HepG2 (cell line): ENCODE results near the gene ALKBH2. TPM values are rescaled to one million over a fixed set of nuclear protein-coding genes. Genes with fewer than 3 reads are reported as not detected.

Source experiments
- CREB3 ChIP-seq: sonication (generic); formaldehyde crosslinking; IDR thresholded peaks from 2 replicates; pipeline ENCODE4 v1.5.0; 2020; ENCODE audit warnings: missing genetic modification reagents
- FLYWCH1 ChIP-seq: sonication (generic); formaldehyde crosslinking; IDR thresholded peaks from 2 replicates; pipeline ENCODE4 v1.8.1; 2023; ENCODE audit warnings: mild to moderate bottlenecking, missing genetic modification reagents
- GMEB2 ChIP-seq: IDR thresholded peaks from 2 replicates; pipeline ENCODE4 v1.6.1; 2016; ENCODE audit warnings: missing biosample characterization, missing genetic modification reagents, low read depth
- GTF2F1 ChIP-seq: fragments of 150-350 bp; IDR thresholded peaks from 2 replicates; pipeline ENCODE4 v1.6.1; 2014; ENCODE audit warnings: low read length
- GZF1 ChIP-seq: sonication (generic); formaldehyde crosslinking; IDR thresholded peaks from 2 replicates; pipeline ENCODE4 v1.5.1; 2020; ENCODE audit warnings: mild to moderate bottlenecking, missing genetic modification reagents
- KLF13 ChIP-seq: sonication (generic); formaldehyde crosslinking; IDR thresholded peaks from 2 replicates; pipeline ENCODE4 v1.4.0; 2020; ENCODE audit warnings: mild to moderate bottlenecking, missing genetic modification reagents
- MTA3 ChIP-seq: sonication (generic); formaldehyde crosslinking; IDR thresholded peaks from 2 replicates; pipeline ENCODE4 v1.4.0; 2020; ENCODE audit warnings: missing genetic modification reagents
- MYPOP ChIP-seq: sonication (generic); formaldehyde crosslinking; IDR thresholded peaks from 2 replicates; pipeline ENCODE4 v1.8.1; 2023; ENCODE audit warnings: mild to moderate bottlenecking, moderate library complexity, missing genetic modification reagents
- NFRKB ChIP-seq: fragments of 450-650 bp; IDR thresholded peaks from 2 replicates; pipeline ENCODE4 v1.6.1; 2017
- POLR2G ChIP-seq: fragments of 200-400 bp; formaldehyde crosslinking; IDR thresholded peaks from 2 replicates; pipeline ENCODE4 v1.6.1; 2018; ENCODE audit warnings: mild to moderate bottlenecking, low read depth, low read length, moderate library complexity
- SALL2 ChIP-seq: sonication (generic); formaldehyde crosslinking; IDR thresholded peaks from 2 replicates; pipeline ENCODE4 v1.8.1; 2023; ENCODE audit warnings: mild to moderate bottlenecking, missing genetic modification reagents, inconsistent platforms
- SMARCC2 ChIP-seq: fragments of 450-650 bp; IDR thresholded peaks from 2 replicates; pipeline ENCODE4 v1.6.1; 2017; ENCODE audit warnings: antibody characterized with exemption, mild to moderate bottlenecking
- TERF1 ChIP-seq: sonication (generic); formaldehyde crosslinking; IDR thresholded peaks from 2 replicates; pipeline ENCODE4 v1.8.0; 2022; ENCODE audit warnings: mild to moderate bottlenecking, missing genetic modification reagents, moderate library complexity
- ZNF143 ChIP-seq: sonication (generic); formaldehyde crosslinking; IDR thresholded peaks from 2 replicates; pipeline ENCODE4 v1.4.0; 2020; ENCODE audit warnings: missing genetic modification reagents
- ZNF256 ChIP-seq: sonication (generic); formaldehyde crosslinking; conservative IDR thresholded peaks from 2 replicates; pipeline ENCODE4 v1.4.0; 2020; ENCODE audit warnings: missing genetic modification reagents
- ZNF883 ChIP-seq: sonication (generic); formaldehyde crosslinking; IDR thresholded peaks from 2 replicates; pipeline ENCODE4 v1.5.1; 2020; ENCODE audit warnings: mild to moderate bottlenecking, missing genetic modification reagents; ENCODE audit errors: not compliant biosample characterization
- polyA plus RNA-seq, 8 experiments: library from polyadenylated mRNA; depleted of rRNA in 3 of 8; stranded (reverse) in 7 of 8; unstranded in 1 of 8; fragments of >200 nt; fragmentation: Illumina TruSeq in 4 of 8; extraction: Trizol in 4 of 8; gene quantifications; 2 replicates each; pipeline versions ENCODE4 v1.2.1 to v1.2.3, GENCODE V29; 2011 to 2016; ENCODE audit warnings: low read depth in 4 of 8, missing spikeins in 1 of 8, mixed read lengths in 1 of 8; ENCODE audit not compliant: insufficient read depth in 1 of 8
- total RNA-seq, 5 experiments: library from RNA; depleted of rRNA; stranded (reverse); fragments of >200 nt; fragmentation: Illumina TruSeq; extraction: Trizol; gene quantifications; 2 replicates each; pipeline ENCODE4 v1.2.3, GENCODE V29; 2016; ENCODE audit warnings: low read depth in 1 of 5
- TF ChIP-seq, protein P1 (sequence below): sonication (generic); formaldehyde crosslinking; IDR thresholded peaks from 2 replicates; pipeline ENCODE4 v1.9.0; 2021; ENCODE audit warnings: missing genetic modification reagents, mild to moderate bottlenecking, borderline replicate concordance
- TF ChIP-seq, protein P2 (sequence below): sonication (generic); formaldehyde crosslinking; IDR thresholded peaks from 2 replicates; pipeline ENCODE4 v1.4.0; 2020; ENCODE audit warnings: missing genetic modification reagents, borderline replicate concordance

Gene ALKBH2
- total and polyA plus RNA-seq, 2 of the 13 experiments (the other 11 are each of a cell fraction or from before 2014, with no cell fraction given): 21.0 to 40.5 TPM

DNA sequence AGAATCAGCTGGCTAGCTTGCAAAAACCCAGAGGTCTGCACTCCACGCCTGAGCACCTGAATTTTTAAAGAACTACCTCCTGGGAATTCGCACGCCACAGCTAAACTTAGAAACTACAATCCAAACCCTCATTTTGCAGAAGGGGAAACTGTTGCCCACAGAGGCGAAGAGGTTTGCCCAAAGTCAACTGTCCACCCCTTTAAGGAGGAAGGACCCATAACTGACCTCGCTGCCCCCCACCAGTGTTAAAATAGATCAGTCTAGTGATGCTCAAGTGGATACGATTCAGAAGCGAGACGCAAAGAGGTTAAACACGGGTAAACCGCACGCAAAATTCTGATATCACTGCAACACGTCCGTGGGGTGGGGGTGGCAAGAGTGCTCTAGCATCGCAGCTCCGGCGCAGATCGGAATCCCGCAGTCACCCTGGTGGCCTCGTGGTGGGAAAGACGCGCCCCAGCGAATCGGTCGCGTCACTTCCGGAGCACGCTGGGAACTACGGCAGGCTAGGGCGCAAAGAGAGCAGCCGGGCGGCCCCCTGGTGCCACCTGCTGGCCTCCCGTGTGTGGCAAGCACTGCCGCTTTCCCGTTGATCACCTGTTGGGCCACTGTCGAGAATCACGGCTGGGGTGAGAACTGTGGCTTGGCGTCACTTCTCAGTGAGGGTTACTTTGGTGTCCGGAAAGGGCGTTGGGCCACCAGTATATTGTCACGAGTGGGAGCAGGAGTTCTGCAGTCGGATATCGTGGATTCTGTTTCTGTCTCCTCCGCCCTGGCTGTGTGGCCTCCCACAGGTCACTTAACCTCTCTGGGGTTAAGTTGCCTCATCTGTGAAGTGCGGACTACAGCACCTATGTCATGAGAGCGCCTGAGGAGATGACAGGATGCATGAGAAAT, at the start of gene ALKBH2 (continued):
- TF ChIP-seq MYPOP (CRISPR knock-in tag): peak; percentile 96
- no peak for TF ChIP-seq TERF1 (CRISPR knock-in tag)
- TF ChIP-seq, protein P1, sequence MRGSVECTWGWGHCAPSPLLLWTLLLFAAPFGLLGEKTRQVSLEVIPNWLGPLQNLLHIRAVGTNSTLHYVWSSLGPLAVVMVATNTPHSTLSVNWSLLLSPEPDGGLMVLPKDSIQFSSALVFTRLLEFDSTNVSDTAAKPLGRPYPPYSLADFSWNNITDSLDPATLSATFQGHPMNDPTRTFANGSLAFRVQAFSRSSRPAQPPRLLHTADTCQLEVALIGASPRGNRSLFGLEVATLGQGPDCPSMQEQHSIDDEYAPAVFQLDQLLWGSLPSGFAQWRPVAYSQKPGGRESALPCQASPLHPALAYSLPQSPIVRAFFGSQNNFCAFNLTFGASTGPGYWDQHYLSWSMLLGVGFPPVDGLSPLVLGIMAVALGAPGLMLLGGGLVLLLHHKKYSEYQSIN (CRISPR knock-in tag): no peak; the same call in 1 of the 2 replicates
- TF ChIP-seq MTA3 (CRISPR knock-in tag): no peak
- TF ChIP-seq SMARCC2: no peak
- TF ChIP-seq, protein P2, sequence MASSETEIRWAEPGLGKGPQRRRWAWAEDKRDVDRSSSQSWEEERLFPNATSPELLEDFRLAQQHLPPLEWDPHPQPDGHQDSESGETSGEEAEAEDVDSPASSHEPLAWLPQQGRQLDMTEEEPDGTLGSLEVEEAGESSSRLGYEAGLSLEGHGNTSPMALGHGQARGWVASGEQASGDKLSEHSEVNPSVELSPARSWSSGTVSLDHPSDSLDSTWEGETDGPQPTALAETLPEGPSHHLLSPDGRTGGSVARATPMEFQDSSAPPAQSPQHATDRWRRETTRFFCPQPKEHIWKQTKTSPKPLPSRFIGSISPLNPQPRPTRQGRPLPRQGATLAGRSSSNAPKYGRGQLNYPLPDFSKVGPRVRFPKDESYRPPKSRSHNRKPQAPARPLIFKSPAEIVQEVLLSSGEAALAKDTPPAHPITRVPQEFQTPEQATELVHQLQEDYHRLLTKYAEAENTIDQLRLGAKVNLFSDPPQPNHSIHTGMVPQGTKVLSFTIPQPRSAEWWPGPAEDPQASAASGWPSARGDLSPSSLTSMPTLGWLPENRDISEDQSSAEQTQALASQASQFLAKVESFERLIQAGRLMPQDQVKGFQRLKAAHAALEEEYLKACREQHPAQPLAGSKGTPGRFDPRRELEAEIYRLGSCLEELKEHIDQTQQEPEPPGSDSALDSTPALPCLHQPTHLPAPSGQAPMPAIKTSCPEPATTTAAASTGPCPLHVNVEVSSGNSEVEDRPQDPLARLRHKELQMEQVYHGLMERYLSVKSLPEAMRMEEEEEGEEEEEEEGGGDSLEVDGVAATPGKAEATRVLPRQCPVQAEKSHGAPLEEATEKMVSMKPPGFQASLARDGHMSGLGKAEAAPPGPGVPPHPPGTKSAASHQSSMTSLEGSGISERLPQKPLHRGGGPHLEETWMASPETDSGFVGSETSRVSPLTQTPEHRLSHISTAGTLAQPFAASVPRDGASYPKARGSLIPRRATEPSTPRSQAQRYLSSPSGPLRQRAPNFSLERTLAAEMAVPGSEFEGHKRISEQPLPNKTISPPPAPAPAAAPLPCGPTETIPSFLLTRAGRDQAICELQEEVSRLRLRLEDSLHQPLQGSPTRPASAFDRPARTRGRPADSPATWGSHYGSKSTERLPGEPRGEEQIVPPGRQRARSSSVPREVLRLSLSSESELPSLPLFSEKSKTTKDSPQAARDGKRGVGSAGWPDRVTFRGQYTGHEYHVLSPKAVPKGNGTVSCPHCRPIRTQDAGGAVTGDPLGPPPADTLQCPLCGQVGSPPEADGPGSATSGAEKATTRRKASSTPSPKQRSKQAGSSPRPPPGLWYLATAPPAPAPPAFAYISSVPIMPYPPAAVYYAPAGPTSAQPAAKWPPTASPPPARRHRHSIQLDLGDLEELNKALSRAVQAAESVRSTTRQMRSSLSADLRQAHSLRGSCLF (CRISPR knock-in tag): no peak; the same call in 1 of the 2 replicates
- TF ChIP-seq GTF2F1: no peak
- TF ChIP-seq POLR2G: peak; percentile 77
- TF ChIP-seq ZNF143 (CRISPR knock-in tag): peak; percentile 85
- no peak for TF ChIP-seq FLYWCH1 (CRISPR knock-in tag)
- peak; percentile 98 for TF ChIP-seq ZNF883 (CRISPR knock-in tag)
- no peak for TF ChIP-seq NFRKB
- peak; percentile 89; the same call in 1 of the 2 replicates for TF ChIP-seq GZF1 (CRISPR knock-in tag)
- TF ChIP-seq CREB3 (CRISPR knock-in tag): no peak
- peak; percentile 54; the same call in 1 of the 2 replicates for TF ChIP-seq ZNF256
- peak; percentile 80; the same call in 1 of the 2 replicates for TF ChIP-seq KLF13 (CRISPR knock-in tag)
- peak; percentile 93; the same call in 1 of the 2 replicates for TF ChIP-seq SALL2 (CRISPR knock-in tag)
- peak; percentile 62; the same call in 1 of the 2 replicates for TF ChIP-seq GMEB2 (CRISPR knock-in tag)
